NCI-H187 treated with DMSO at 0.1 percent for 48 hours (cell line): ENCODE measurements around the gene AMZ1.
"Not testable (repeated sequence)": the region's sequence is repeated elsewhere in the genome, so short reads cannot be mapped to it uniquely, and the experiment has no call there.

Experiments
- DNase-seq: peaks from one replicate; lab custom pipeline; 2025; lab: John Stamatoyannopoulos, UW

The AMZ1 gene

GRCh38 chr7:2711895-2712675 lies 24.1 kb downstream of the AMZ1 start:
- no peak for DNase-seq

GRCh38 chr7:2713370-2713769 lies 25.4 kb downstream of the AMZ1 start:
- DNase-seq: no peak

DNA sequence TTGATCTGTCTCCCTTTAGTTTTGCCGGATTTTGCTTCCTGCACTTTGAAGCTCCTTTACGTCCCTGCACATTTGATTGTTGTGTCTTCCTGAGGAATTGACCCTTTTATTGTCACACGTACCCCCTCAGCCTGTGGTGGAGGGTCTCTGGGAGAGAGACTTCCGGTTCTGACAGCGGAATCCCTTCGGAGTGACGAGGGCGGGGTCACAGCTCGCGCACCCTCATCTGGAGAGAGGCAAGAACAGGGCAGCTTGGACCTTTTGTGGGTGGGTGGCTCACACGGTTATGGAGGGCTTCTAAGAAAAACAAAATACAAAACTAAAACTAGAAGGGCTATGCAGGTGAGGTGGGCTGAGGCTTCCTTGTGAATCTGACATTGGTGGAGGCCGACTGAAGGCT lies 26.0 kb downstream of the AMZ1 start:
- no peak for DNase-seq

DNA sequence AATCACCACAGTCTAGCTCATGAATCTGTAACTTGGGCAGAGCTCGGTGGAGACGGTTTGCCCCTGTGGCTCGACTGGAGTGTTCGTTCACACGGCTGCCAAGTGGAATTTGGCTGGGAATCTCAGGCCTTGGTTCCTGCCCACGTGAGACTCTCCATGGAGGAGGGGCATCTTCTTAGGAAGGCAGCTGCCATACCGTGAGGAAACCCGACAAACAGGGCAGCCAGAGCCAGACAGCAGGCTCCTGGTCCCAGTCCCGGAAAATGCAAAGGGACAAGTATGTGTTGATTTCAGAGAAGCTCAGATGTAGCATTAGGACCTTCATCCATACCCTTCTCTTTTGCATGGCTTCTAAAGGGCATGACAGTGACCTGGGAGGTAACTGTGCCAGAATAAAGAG lies 26.6 kb downstream of the AMZ1 start:
- no peak for DNase-seq

DNA sequence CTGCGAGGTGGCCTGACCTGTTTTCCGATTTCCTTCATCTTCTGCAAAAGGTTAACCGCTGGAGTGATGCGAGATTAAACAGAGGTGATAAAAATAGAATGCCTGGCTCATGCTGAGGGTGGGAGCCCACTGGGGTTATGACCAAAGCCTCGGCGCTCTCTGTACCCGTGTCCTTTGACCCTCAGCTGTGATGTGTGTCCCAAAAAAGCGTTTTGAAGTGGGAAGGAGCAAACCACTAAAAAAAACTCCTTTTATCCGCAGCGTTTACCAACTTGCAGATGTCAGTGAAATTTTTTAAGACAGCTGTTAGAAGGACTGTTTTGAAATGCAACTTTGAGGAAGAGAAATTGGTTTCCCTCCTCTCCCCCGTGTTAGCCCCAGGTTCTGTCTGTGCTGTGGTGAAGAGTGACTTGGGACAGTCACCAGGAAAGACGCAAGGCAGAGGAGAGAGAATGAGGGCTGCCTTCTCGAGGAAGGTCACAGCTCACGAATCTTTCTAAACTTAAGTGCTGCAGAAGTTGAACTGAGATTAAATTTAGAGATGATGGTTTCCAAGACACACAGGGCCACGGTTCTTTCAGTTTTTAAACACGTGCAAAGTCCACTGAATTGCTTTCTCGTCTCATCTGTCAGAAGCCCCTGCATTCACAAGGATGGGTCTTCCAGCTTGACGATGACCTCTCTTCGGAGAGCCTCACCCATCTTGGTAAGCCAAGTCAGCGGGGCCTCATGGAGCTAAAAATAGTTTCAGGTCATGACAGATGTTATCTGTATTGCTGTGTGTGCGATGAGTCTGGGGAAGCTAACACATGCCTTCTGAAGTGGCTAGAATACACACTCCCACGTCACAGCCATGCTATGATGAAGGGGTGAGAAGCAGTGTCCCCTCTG lies 27.6 kb downstream of the AMZ1 start:
- no peak for DNase-seq

DNA sequence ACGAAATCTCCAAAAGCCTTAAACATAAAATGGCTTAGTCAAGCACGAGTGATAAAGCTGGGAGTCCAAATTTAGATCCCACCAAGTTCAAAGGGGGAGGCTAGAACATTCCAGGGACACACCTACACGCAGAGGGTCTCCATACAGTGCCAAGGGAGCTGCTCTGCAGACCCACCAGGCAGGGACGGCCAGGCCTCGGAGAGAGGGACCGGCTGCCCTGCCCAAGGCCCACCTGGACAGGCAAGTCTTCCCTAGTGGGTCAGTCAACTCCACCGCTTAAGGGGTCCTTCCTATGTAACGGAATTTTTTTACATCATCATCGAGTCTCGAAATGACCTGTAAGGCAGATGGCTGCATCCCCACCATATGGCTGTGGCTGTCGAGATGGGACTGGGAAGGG lies 28.5 kb downstream of the AMZ1 start:
- DNase-seq: no peak

GRCh38 chr7:2716906-2717292 lies 28.9 kb downstream of the AMZ1 start:
- no peak for DNase-seq

GRCh38 chr7:2717293-2718261 lies 29.6 kb downstream of the AMZ1 start:
- DNase-seq: peak; percentile 40

GRCh38 chr7:2718296-2718965 lies 30.4 kb downstream of the AMZ1 start:
- DNase-seq: no peak

- no peak for DNase-seq
Measured at GRCh38 chr7:2719007-2719406, 31.0 kb downstream of the AMZ1 start.

DNA sequence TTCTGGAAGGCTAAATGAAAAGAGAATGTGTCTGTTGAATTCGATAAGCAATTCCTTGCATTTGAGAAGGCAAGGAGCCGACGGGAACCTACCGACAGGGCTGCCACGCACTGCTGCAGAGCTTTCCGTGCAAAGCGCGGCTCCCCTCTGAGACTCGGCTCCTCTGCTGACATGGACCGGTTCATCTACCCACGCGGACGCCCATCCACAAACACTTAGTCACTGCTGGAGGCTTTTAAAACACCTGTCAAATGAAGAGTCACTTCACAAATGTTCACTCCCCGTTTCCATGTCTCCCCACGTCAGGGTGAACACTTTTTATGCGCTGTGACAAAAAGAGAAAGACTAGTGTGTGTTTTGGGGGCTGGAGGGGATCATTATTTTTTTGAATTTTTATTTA lies 32.0 kb downstream of the AMZ1 start:
- DNase-seq: peak; percentile 77

DNA sequence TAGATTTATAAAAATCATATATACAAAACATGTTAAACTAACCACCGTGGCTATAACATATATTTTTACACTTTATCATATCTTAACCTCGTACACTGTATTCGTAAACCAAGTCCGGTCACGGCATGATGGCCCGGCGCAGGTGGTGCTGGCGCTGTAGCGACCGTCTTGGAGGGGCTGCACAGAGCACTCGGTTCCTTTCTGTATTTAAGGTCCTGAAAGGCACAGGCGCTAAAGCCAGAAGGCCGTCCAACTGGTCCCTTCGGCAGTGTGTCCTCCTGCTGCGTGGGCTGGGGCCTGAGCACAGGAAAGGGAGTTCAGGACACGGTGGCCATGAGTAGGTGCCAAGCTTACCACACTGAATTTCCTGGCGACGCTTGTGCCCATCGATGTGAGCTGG lies 33.8 kb downstream of the AMZ1 start:
- DNase-seq: no peak

- DNase-seq: no peak
Measured at GRCh38 chr7:2722591-2722990, 34.6 kb downstream of the AMZ1 start.

DNA sequence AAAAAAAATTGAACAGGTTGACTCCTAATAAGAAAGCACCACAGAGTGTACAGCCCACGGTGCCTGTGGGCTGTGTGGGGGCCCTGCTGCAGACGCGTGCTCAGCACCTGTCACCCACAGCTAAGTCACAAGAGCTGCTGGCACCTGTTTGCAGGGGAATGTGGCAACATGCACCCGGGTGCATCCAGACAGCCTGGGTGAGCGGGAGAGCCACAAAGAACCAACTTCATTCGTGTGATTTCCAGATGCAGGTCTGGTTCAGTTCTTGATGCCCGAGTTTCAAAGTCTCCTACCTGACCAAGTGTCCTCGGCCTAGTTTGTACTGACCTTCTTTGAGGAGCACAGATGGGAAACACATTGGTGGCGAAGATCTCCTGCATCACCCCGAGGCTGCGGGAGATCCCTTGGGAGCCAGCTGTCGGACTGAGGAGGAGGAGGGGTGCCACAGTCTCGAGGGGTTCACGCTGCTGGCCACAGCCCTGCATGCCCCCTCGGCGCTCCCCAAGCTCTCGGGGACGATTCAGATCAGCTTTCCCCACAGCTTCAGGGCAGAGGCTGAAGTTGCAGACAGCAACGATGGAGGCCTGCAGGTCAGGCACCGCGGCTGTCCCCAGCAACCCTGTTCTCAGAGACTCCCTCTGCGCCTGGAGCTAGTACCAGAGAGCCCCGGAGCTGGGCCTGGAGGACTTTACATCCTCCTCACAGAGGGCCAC lies 35.3 kb downstream of the AMZ1 start:
- no peak for DNase-seq

- DNase-seq: not testable (repeated sequence)
Measured at GRCh38 chr7:2724036-2724435, 36.0 kb downstream of the AMZ1 start.

DNA sequence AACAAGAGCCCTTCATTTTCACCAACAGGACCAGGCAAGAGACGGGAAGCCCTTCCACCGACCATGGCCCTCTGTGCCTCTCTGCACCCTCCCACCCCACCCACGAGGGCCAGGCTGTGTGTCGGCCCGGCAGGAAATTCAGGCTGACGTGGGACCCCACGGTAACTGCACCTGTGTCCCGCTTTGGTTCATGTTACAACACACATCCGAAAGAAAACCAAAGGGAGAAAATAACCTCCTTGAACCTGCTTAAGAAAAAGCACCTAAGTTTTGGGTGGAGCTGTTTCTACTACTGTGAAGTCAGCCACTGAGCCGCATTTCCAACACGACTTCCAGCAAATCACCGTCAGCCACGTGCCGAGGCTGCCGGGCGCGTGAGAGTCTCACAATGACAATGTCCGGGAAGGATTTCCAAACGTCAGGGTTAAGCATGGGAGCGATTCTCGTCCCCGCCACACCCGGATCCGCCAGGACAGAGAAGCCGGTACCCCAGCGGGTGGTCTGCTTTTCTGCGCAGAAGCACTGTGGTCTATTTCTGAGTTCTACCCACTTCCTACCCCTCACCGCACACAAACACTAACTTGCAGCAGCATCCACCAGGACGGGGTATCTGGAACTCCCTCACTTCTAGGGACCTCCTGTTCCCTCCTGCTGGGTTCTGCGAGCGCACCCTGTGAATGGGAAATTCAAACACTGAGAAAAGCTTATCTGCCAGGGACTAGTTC lies 36.6 kb downstream of the AMZ1 start:
- no peak for DNase-seq

- DNase-seq: no peak
Measured at GRCh38 chr7:2725178-2726105, 37.4 kb downstream of the AMZ1 start.

- no peak for DNase-seq
Measured at GRCh38 chr7:2726316-2727018, 38.5 kb downstream of the AMZ1 start.
